Measurements from ENCODE around the gene RTP5. TPM values are rescaled to one million over a fixed set of nuclear protein-coding genes. Genes with fewer than 3 reads are reported as not detected.

RTP5 gene
- total RNA-seq, 1 donor from 2014 or later: not detected

DNA sequence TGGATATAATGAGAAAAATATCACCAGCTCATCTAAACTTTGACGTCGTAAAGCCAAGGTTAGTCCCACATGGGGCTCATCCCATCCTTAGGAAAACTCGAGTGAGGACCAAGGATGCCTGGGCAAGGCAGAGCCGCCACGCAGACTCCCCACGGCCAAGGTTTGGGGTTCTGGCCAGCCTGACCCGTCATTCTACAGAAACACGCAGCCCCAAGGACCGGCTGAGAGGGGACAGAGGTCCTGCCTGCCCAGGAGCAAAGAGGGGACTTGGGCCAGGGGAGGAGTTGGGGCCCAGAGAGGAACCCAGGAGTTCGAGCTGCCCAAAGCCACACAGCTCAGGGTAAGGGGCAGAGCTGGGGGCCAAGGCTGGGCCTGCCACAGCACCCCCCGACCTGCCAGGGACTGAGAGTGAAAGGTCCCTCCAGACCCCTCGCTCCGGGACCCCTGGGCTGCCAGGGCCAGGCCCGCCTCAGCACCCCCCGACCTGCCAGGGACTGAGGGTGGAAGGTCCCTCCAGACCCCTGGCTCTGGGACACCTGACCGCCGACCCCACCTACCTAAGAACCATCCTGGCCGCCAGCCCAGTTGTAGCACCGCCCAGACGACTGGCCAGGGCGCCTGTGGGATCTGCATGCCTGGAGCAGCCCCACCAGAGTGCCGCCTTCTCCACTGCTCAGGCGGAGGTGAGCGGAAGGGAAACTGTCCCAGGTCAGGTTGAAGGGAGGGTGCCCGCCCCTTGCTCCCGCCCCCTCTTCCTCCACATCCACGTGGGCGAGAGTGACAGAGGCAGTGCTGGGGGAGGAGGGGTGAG lies 11.1 kb upstream of the RTP5 start, which contains the start of gene PDCD1:
PDCD1 (minus strand) TSS at position 689 of the 811 bp plus-strand sequence; CDS start at position 633, 56 bp downstream.
- peak; percentile 6 for ATAC-seq

DNA sequence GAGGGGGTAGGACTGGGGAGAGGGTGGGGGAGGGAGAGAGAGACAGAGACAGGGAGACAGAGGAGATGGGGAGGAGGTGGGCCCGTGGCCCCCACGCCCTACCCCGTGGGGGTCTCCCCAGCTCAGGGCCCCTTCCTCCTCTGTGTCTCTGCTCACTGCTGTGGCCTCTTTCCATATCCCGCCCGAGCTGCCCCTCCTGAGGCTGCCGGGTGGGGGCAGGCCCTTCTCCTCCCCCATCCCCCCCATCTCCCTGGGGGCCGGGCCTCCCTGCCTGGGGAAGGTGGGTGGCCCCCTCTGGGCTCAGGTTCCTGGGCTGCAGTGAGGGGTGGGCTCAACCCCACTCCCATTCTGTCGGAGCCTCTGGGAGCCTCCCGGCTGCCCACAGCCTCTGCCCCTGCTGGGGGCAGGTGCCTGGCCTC lies 10.5 kb upstream of the RTP5 start:
- ATAC-seq: peak; percentile 5

DNA sequence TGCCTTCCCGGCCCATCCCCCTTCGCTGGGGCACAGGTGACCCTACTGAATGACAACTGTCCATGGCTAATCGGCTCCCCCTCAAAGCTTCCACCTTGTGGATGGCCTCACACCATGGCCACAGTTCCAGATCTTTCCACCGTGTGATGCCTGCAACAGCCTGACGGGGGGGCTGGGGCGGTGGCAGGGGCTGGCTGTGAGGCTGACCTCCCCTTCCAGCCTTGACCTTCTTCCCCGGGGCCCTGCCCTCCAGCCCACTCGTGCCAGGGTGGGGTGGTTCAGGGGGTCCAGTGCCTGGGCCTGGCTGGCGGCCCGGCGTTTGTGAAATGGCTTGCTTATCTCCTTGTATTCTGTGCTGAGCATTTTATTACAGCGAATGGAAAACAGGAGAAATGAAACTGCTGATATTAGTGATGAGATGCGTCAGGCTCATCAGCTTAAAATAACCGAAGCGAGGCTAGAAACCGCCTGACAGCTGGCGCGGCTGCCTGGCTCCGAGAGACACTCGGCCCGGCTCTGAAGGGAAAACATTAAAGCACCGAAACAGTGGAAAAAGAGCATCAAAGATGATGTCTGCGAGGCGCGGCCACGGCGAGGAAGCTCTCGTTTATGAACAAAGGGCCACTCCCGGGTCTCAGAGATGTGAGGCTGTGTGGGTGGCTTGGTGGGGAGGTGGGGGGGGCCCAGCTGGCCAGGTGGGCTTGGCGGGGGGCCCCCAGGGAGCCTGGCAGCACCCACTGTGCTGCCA lies 9.9 kb upstream of the RTP5 start:
- no peak for ATAC-seq

DNA sequence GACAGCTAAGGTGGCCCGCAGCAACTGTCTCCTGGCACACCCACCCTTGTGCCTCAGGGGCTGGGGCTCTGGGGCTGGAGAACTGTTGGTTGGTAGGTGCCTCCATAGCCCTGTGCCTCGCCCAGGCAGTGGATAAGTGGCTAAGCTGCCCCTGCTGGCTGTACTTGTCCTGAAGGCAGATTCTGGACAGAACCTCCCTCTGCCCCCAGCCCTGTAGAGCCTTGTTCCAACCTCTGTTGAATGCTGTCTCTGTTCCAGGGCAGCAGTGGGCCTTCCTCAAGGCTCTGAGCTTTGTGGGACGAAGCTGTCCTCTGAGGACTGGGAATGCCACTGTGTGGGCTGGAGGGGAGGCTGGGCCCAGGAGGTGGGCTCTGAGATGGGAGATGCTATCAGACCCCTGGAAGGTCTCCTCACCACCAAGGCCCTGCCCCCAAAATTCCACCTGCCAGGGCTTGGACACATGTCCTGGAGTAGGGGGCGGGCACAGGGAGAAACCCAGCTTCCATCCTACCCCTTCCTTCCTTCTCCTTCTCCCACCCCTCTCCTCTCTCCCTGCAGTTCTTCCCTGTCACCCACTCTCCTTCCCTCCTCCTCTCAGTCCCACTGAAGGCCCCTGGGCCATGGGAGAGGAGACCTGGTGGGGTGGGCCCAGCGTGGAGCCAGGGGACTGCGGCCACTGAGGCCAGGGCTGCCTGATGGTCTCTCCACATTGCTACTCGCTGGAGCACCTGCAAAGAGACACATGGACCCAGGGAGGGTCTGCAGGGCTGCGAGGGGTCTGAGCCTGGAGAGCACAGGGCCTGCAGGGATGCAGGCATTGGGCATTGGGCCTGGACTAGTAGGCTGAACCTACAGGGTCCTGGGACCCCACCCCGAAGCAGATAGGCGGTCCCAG lies 9.1 kb upstream of the RTP5 start:
- ATAC-seq: no peak

DNA sequence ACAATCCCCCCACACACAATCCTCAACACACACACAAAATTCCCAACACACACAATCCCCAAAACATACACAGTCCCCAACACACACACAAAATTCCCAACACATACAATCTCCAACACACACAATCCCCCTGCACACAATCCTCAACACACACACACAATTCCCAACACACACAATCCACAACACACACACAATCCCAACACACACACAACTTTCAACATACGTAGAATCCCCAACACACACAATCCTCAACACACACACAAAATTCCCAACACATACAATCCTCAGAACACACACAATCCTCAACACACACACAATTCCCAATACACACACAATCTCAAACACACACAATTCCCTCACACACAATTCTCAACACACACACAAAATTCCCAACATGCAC lies 8.3 kb upstream of the RTP5 start:
- no peak for ATAC-seq

DNA sequence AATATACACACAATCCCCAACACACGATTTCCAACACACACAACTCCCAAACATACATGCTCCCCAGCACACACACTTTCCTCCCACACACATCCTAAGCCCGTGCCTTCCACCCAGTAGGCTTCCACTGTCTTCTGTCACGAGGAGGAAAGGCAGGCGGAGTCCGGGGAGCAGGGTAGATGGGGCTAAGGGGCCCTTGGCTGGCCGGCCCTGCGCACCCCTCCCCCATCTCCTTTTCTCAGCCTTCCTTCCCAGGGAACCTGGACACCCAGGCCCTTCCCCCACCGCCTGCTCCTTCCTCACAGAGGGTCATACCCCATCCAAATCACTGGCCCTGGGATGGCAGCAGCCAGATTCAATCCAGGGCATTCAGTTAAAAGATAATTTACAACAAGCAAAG lies 7.4 kb upstream of the RTP5 start:
- no peak for ATAC-seq

DNA sequence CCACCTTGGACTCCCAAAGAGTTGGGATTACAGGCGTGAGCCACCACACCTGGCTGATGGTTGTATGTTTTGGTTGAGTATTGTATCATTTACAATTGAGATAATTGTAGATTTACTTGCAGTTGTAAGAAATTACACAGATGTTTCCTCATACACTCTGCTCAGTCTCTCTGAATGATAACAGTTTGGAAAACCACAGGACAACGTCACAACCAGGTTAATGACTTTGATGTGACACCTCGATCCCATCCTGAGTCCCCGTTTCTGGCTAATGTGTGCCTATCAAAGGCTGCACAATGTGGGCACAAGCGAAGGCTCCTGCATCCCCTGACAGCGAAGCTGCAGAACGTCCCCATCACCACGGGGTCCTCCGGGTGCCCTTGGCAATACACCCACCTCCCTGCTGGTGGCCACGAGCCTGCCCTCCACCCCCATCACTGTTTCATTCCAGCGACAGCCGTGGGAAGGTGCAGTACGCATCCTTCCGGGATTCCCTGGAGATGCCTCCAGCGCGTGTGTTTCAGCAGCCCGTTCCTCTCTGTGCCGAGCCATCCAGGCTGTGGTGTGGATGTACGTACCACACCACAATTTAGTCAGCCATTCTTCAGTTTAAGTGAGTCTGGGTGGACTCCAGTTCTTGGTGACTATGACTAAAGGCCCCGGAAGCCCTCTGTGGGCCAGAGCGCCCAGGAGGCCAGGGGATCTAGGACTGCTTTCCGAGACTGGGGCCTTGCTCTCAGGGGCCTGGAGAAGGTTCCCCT lies 6.6 kb upstream of the RTP5 start:
- no peak for ATAC-seq

DNA sequence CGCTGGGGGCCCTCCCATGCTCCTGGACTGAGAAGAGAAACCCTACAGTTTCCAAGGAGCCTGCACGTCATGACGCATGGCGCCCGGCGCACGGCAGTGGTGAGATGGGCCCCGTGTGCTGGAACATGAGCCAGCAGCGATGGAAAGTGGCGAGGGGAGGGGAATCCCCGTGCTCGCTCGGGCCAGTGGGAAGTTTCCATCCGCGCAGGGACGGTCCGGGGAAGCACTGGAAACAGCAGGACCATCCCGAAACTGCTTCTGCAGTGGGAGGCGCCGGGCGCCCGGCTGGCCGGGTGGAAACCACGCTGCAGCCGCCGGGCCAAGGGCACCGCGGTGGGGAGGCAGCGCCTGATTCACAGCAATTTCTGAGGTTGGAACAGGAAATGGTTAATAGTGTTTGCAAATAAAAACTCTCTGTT lies 6.0 kb upstream of the RTP5 start:
- no peak for ATAC-seq

DNA sequence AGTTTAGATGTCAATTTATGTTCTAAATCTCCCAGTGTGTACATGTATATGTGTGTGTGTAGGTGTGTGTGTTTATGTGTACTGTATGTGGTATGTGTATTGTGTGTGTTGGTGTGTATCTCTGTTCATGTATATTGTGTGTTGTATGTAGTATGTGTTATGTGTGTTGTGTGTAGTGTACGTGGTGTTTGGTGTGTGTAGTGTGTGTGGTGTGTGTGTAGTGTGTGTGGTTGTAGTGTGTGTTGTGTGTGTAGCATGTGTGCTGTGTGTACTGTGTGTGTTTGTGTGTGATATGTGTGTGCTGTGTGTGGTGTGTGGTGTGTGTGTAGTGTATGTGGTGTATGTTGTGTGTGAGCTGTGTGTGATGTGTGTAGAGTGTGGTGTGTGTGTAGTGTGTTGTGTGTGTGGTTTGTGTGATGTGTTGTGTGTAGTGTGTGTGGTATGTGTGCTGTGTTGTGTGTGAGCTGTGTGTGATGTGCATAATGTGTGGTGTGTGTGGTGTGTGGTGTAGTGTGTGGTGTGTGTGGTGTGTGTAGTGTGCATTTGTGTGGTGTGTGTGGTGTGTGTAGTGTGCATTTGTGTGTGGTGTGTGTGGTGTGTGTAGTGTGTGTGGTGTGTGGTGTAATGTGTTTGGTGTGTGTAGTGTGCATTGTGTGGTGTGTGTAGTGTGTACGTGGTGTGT lies 5.2 kb upstream of the RTP5 start:
- ATAC-seq: no peak

DNA sequence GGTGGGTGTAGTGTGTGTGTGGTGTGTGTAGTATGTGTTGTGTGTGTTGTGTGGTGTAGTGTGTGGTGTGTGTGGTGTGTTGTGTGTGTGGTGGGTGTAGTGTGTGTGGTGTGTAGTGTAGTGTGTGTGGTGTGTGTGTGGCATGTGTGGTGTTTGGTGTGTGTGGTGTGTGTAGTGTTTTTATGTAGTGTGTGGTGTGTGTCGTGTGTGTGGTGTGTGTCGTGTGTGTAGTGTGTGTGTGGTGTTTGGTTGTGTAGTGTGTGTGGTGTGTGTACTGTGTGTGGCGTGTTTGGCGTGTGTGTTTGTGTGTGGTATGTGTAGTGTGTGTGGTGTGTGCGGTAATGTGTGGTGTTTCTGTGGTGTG lies 4.7 kb upstream of the RTP5 start:
- ATAC-seq: no peak

DNA sequence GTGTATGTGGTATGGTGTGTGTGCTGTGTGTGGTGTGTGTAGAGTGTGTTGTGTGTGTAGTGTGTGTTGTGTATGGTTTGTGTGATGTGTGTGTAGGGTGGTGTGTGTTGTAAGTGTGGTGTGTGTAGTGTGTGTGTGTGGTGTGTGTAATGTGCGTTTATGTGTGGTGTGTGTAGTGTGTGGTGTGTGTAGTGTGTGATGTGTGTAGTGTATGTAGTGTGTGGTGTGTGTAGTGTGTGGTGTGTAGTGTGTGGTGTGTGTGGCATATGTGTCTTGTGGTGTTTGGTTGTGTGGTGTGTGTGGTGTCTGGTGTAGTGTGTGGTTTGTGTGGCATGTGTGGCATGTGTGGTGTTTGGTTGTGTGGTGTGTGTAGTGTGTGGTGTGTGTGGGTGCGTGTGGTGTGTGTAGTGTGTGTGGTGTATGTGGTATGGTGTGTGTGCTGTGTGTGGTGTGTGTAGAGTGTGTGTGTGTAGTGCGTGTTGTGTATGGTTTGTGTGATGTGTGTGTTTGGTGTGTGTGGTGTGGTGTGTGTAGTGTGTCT lies 4.0 kb upstream of the RTP5 start:
- no peak for ATAC-seq

DNA sequence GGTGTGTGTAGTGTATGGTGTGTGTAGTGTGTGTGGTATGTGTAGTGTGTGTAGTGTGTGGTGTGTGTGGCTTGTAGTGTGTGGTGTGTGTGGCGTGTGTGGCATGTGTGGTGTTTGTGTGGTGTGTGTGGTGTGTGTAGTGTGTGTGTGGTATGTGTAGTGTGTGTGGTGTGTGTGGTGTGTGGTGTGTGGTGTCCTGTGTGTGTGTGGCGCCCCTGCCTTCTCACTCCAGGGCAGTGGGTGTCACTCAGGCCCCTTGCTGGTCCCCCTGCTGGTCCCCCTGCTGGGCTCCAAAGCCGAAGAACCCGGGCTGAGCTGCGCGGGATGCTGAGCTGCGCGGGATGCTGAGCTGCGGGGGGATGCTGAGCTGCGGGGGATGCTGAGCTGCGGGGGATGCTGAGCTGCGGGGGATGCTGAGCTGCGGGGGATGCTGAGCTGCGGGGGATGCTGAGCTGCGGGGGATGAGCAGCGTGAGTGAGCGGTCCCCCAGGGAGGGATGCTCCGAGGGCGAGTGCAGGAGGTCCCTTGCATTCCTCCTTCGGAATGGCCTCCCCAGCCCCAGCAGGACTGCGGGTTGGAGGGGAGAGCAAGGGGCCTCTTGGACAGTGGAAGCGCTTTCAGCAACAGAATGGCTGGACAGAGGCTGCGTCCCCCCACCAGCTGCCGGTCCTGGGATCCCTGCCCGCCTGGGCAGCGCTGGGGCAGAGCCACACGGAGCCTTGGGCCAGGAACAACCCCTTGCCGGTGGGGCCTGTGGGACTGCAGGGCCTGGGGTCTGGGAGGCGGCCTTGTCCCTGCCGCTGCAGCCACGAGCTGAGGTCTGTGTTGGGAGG lies 3.4 kb upstream of the RTP5 start:
- no peak for ATAC-seq

DNA sequence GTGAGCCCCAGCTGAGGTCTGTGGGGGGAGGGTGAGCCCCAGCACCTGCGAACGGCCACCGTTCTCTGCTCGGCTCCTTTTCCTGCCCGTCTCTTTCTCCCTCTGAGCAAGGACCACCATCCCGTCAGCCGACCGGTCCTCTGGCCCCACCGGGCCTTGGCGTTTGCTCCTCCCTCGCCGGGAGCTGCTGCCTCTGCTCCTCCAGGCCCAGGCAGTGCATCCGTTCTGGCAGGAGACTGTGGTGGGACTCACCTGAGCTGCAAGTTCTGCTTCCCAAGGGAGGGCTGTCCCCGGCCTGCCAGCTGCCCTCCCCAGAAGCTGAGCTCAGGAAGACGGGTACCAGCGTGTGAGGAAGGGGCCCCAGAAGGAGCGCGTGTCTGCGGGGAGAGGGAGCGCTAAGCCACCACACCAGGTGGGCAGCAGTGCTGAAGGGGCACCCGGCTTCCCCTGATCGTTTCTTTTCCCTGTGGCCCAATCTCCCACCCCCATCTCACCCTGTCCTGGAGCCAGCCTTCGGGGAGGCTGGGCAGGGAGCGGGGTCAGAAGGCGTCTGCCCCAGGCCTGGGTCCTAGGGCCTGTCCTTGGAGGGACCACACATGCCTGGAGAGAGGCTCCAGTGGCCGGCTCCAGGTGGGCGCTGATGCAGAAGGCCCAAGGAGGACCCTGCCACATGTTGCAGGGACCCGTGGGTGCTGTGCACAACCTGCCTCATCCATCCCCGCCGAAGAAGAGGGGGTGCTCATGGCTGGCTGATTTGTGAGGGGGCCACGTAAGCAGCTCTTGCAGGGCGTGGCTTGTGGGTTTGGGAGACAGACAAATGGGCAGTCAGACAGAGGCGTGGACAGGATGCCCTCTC lies 2.5 kb upstream of the RTP5 start:
- no peak for ATAC-seq

DNA sequence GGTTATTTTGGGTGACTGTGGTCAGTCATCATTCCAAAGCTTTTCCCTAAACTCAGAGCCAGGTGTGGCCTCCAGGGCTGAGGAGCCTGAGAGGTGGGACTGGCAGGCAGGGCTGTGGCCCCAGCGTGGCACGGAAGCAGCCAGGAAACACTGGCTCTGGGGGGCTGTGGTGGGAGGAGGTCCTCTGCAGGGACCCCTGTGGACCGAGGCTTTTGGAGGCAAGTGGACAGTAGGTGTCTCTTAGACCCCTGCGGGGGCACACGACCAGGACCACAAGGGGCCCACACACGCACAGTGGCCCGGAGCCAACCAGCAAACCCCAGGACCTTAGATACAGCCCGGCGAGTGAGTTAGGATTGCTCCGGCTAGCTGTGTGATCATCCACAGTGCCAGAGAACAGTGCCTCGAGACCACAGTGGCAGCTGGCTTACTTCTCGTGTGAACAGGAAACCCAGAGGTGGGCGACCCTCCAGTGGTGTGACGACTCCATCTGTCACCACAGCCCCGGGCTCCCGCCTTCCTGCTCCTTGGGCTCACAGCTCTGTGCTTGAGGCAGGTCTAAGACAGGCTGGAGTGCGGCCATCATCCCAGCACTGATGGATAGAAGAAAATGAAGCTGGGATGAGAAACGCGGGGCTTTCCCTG lies 1.6 kb upstream of the RTP5 start:
- no peak for ATAC-seq

DNA sequence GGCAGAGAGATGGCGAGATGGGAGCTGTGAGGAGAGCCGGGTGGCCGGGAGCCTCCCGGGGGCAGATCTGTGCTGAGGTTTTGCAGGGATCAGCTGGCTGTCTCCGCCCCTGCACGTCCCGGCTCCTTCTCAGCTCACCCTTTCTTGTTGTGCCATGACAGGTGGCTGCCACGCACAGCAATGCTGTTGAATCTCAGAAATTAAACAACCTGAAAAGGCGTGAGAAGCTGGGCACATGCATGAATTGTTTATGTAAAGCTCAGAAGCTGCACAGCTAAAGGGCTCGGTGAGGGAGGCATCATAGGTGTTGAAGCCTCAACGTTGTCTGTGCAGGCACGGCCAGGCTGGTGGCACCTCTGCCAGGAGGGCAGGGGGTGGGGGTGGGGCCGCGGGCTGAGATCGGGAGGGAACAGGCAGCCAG lies 858 bp upstream of the RTP5 start:
- ATAC-seq: no peak

DNA sequence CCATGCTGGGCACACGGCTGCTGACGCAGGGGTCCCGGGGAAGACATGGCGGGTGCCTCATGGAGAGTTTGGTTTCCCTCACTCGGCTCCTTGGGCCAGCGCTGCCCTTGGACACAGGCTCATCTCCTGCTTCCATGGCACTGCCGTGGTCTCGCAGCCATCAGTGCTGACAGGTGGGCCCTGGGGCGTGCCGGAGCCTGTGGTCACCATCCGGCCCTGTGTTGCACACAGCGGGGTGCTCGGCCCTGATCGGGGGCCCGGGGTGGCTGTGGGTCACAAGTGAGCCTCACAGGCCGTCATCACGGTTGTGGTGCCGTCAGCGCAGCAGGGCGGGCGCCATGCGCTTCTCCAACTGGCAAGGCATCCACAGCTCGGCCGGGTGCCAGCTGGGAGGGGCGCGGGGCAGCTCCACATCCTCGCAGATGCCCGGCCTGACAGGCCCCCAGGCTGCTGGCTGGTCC lies 582 bp downstream of the RTP5 start:
- no peak for ATAC-seq

DNA sequence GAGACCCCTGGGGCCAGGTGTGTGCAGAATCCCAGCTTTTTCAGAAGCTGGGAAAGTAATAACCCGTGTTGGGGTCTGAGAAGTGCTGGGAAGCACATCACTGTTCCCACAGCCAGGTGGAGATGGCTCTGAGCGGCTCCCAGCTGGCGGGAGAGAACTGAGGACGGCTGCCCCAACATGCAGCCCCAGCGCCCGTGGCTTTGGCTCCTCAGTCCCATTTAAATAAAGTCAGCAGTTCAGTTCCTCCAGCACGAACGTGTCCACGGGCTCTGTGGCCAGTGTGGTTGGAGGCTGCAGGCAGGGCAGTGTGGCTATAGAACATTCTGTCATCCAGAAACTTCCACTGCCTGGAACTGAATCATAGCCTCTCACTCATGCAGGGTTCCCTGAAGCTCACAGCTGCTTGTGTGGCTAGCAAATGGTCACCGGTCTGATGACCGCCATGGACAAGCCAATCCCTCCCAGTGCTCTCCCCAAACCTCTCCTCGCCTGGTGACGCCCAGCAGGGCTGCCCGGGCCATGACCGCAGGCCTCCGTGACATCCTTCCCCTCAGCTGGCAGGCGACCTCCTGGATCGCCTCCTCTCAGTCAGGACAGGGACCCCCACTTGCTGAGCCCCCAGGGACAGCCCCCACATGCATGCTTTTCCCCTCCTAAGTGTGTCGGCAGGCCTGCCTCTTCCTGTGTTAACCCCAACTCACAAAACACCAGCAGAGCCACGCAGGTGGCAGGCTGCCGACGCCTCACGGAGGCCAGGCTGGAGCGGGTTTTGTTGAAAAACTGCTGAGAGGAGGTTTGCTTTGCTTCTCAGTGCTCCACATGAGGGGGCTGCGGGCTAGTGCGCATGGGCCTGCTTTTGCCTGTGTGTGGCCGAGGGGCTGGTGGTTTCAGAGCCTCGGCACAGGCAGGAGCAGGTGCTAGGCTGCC lies 1.3 kb downstream of the RTP5 start:
- ATAC-seq: no peak

All from esophagus mucosa (tissue), 1 donor.